ENCODE measurements around the gene CYP24A1.

Gene CYP24A1

DNA sequence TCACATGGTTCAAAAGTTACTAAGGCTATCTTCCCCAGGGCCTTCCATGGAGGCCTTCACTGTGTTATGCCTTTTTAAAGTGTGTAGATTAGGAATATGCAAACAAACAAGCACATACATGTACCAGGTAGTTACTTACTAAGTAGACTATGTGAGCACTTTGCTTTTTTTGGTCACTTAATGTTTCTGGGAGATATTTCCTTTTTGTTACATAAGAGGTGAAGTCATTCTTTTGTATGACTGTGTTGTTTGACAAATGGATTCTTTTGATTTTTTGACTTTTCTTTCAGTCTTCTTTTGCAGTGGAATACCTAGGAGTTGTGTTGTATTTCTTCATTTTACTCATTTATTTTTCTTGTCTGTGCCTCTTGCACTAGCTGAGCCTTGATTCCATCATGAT lies 63.7 kb downstream of the CYP24A1 start:
- no peaks in the 10 kb centered on the region for H3K36me3 ChIP-seq (ENCODE audit: control insufficient read depth, insufficient read depth, low read length)
- no peaks in the 10 kb centered on the region for H3K9me3 ChIP-seq (ENCODE audit: control insufficient read depth, low read length)
- no peak overlapping the region for H3K4me3 ChIP-seq (ENCODE audit: low read length)
- H3K27me3 ChIP-seq (ENCODE audit: control insufficient read depth, insufficient read depth, low read length) = no peaks in the 10 kb centered on the region
- peaks cover 13% of the 10 kb centered on the region for H3K4me1 ChIP-seq (ENCODE audit: control insufficient read depth, insufficient read depth, low read length)
- no peak overlapping the region for H3K9ac ChIP-seq (ENCODE audit: low read length)

DNA sequence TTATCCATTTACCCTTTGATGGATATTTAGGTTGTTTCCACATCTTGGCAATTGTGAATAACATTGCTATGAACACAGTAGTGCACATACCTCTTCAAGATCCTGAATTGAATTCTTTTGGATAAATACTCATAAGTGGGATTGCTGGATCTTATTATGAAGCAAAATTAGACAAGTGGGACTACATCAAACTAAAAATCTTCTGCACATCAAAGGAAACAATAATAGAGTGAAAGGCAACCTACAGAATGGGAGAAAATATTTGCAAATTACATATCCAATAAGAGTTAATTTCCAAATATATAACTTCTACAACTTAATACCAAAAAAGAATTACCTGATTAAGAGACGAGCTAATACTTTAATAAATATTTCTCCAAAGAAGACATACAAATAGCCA lies 65.0 kb downstream of the CYP24A1 start:
- Histone ChIP-seq H3K9ac (ENCODE audit: low read length) (no peak overlapping the region), H3K4me3 (ENCODE audit: low read length) (no peak overlapping the region), H3K9me3 (ENCODE audit: control insufficient read depth, low read length) (no peaks in the 10 kb centered on the region), H3K27me3 (ENCODE audit: control insufficient read depth, insufficient read depth, low read length) (no peaks in the 10 kb centered on the region), H3K36me3 (ENCODE audit: control insufficient read depth, insufficient read depth, low read length) (no peaks in the 10 kb centered on the region), H3K4me1 (ENCODE audit: control insufficient read depth, insufficient read depth, low read length) (peaks cover 13% of the 10 kb centered on the region)

DNA sequence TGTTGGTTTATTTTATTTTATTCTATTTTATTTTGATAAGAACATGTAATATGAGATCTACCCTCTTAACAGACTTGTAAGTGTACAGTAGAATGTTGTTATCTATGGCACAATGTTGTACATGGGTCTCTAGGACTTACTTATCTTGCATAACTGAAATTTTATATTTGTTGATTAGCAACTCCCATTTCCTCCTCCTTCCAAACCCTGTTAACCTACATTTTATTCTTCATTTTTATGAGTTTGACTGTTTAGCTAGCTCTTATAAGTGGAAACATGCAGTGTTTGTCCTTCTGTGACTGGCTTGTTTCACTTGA lies 65.5 kb downstream of the CYP24A1 start:
- Histone ChIP-seq H3K4me3 (ENCODE audit: low read length) (no peak overlapping the region), H3K27me3 (ENCODE audit: control insufficient read depth, insufficient read depth, low read length) (no peaks in the 10 kb centered on the region), H3K9ac (ENCODE audit: low read length) (no peak overlapping the region), H3K4me1 (ENCODE audit: control insufficient read depth, insufficient read depth, low read length) (peaks cover 10% of the 10 kb centered on the region), H3K36me3 (ENCODE audit: control insufficient read depth, insufficient read depth, low read length) (no peaks in the 10 kb centered on the region), H3K9me3 (ENCODE audit: control insufficient read depth, low read length) (no peaks in the 10 kb centered on the region)

- Histone ChIP-seq H3K4me1 (ENCODE audit: control insufficient read depth, insufficient read depth, low read length) (peaks cover 8% of the 10 kb centered on the region), H3K4me3 (ENCODE audit: low read length) (no peak overlapping the region), H3K9ac (ENCODE audit: low read length) (no peak overlapping the region), H3K9me3 (ENCODE audit: control insufficient read depth, low read length) (no peaks in the 10 kb centered on the region), H3K36me3 (ENCODE audit: control insufficient read depth, insufficient read depth, low read length) (no peaks in the 10 kb centered on the region), H3K27me3 (ENCODE audit: control insufficient read depth, insufficient read depth, low read length) (no peaks in the 10 kb centered on the region)
These were observed 66.0 kb downstream of the CYP24A1 start for GRCh38 chr20:54107600-54108325.

DNA sequence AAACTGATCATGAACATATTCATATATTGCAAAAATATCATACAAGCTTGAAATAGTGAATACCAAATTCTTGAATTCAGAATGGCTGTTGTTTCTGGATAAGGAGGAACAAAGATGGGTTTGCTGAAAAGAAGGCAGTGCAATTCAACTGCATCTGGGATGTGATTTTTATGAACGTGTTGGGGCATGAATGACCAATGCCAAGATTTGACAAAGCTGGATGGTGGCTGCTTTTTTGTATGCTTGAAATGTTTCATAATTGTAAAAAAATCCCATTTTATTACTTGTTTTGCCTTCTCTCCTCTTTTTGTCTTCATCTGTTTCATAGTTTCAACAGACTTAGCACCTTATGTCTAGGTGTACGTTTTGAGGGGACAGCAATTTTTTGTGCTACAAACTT lies 66.6 kb downstream of the CYP24A1 start:
- peaks cover 8% of the 10 kb centered on the region for H3K4me1 ChIP-seq (ENCODE audit: control insufficient read depth, insufficient read depth, low read length)
- no peaks in the 10 kb centered on the region for H3K9me3 ChIP-seq (ENCODE audit: control insufficient read depth, low read length)
- H3K27me3 ChIP-seq (ENCODE audit: control insufficient read depth, insufficient read depth, low read length) = no peaks in the 10 kb centered on the region
- no peak overlapping the region for H3K4me3 ChIP-seq (ENCODE audit: low read length)
- no peaks in the 10 kb centered on the region for H3K36me3 ChIP-seq (ENCODE audit: control insufficient read depth, insufficient read depth, low read length)
- no peak overlapping the region for H3K9ac ChIP-seq (ENCODE audit: low read length)

- H3K36me3 ChIP-seq (ENCODE audit: control insufficient read depth, insufficient read depth, low read length) = no peaks in the 10 kb centered on the region
- no peaks in the 10 kb centered on the region for H3K27me3 ChIP-seq (ENCODE audit: control insufficient read depth, insufficient read depth, low read length)
- peaks cover 8% of the 10 kb centered on the region for H3K4me1 ChIP-seq (ENCODE audit: control insufficient read depth, insufficient read depth, low read length)
- H3K4me3 ChIP-seq (ENCODE audit: low read length) = no peak overlapping the region
- H3K9me3 ChIP-seq (ENCODE audit: control insufficient read depth, low read length) = no peaks in the 10 kb centered on the region
- no peak overlapping the region for H3K9ac ChIP-seq (ENCODE audit: low read length)
These were observed 67.6 kb downstream of the CYP24A1 start for GRCh38 chr20:54106162-54106561.

GRCh38 chr20:54105653-54106052 lies 68.1 kb downstream of the CYP24A1 start:
- Histone ChIP-seq H3K36me3 (ENCODE audit: control insufficient read depth, insufficient read depth, low read length) (no peaks in the 10 kb centered on the region), H3K4me3 (ENCODE audit: low read length) (no peak overlapping the region), H3K4me1 (ENCODE audit: control insufficient read depth, insufficient read depth, low read length) (peaks cover 8% of the 10 kb centered on the region), H3K9me3 (ENCODE audit: control insufficient read depth, low read length) (no peaks in the 10 kb centered on the region), H3K27me3 (ENCODE audit: control insufficient read depth, insufficient read depth, low read length) (no peaks in the 10 kb centered on the region), H3K9ac (ENCODE audit: low read length) (no peak overlapping the region)

- H3K9ac ChIP-seq (ENCODE audit: low read length) = no peak overlapping the region
- no peak overlapping the region for H3K4me3 ChIP-seq (ENCODE audit: low read length)
- peaks cover 8% of the 10 kb centered on the region for H3K4me1 ChIP-seq (ENCODE audit: control insufficient read depth, insufficient read depth, low read length)
- no peaks in the 10 kb centered on the region for H3K36me3 ChIP-seq (ENCODE audit: control insufficient read depth, insufficient read depth, low read length)
- H3K9me3 ChIP-seq (ENCODE audit: control insufficient read depth, low read length) = no peaks in the 10 kb centered on the region
- H3K27me3 ChIP-seq (ENCODE audit: control insufficient read depth, insufficient read depth, low read length) = no peaks in the 10 kb centered on the region
These were observed 69.0 kb downstream of the CYP24A1 start for GRCh38 chr20:54104781-54105180.

GRCh38 chr20:54103762-54104600 lies 69.8 kb downstream of the CYP24A1 start:
- no peaks in the 10 kb centered on the region for H3K36me3 ChIP-seq (ENCODE audit: control insufficient read depth, insufficient read depth, low read length)
- H3K27me3 ChIP-seq (ENCODE audit: control insufficient read depth, insufficient read depth, low read length) = no peaks in the 10 kb centered on the region
- H3K9me3 ChIP-seq (ENCODE audit: control insufficient read depth, low read length) = no peaks in the 10 kb centered on the region
- H3K4me3 ChIP-seq (ENCODE audit: low read length) = no peak overlapping the region
- H3K4me1 ChIP-seq (ENCODE audit: control insufficient read depth, insufficient read depth, low read length) = peaks cover 8% of the 10 kb centered on the region
- H3K9ac ChIP-seq (ENCODE audit: low read length) = no peak overlapping the region

Data from mucosa of stomach (tissue), 1 donor.